Endothelial cell of umbilical vein (primary cell): Measurements from ENCODE around the gene PLB1. TPM values are rescaled to one million over a fixed set of nuclear protein-coding genes. Genes with fewer than 3 reads are reported as not detected.

Experiments
- BruUV-seq: library from RNA; stranded (reverse); fragments of 400-500 nt; replicated peaks from 2 replicates; lab custom pipeline; 2021; lab: Mats Ljungman, UMichigan
- CTCF ChIA-PET: fragments of 300-600, 350-600 bp; sonication (Branson Sonifier 250); formaldehyde crosslinking; loops from one replicate; lab custom pipeline; 2021; ENCODE audit warnings: antibody characterized with exemption, inconsistent platforms; lab: Charles Lee
- POLR2A ChIA-PET: fragments of 300-600, 350-600 bp; sonication (Branson Sonifier 250); formaldehyde crosslinking; loops from one replicate; lab custom pipeline; 2021; ENCODE audit warnings: antibody characterized with exemption, inconsistent platforms; lab: Charles Lee
- DNase-seq: peaks from one replicate; pipeline ENCODE4 v3.0.0-alpha.2; 2011; ENCODE audit warnings: low read depth, low spot score
- FAIRE-seq: peaks from 2 replicates; lab custom pipeline; 2011; peaks lifted over from hg19 to GRCh38; lab: Jason Lieb, UNC
- H2AFZ ChIP-seq: 2 replicates; pipeline ENCODE4 v1.6.0; 2012; ENCODE audit warnings: low read depth, low read length, control low read depth, inconsistent platforms
- H3K27ac ChIP-seq: 2 replicates; pipeline ENCODE4 v1.5.1; 2011; ENCODE audit warnings: low read depth, mild to moderate bottlenecking, control low read depth, low read length, moderate library complexity; ENCODE audit not compliant: insufficient read depth
- H3K27me3 ChIP-seq, 2 experiments: 2 replicates each; pipeline versions ENCODE4 v1.6.0 to v1.6.1; 2011; ENCODE audit warnings: low read length in 2 of 2, mixed read lengths in 1 of 2; ENCODE audit not compliant: control insufficient read depth in 2 of 2, insufficient read depth in 2 of 2
- H3K36me3 ChIP-seq, 2 experiments: 2 replicates in 1 of 2; 3 replicates in 1 of 2; pipeline ENCODE4 v1.5.1; 2011; ENCODE audit warnings: low read length in 2 of 2, mild to moderate bottlenecking in 1 of 2, moderate library complexity in 1 of 2; ENCODE audit not compliant: control insufficient read depth in 2 of 2, insufficient read depth in 2 of 2; ENCODE audit errors: extremely low read depth in 1 of 2
- H3K4me1 ChIP-seq: 3 replicates; pipeline ENCODE4 v1.5.1; 2011; ENCODE audit warnings: mild to moderate bottlenecking, low read length; ENCODE audit not compliant: control insufficient read depth, insufficient read depth; ENCODE audit errors: extremely low read depth
- H3K4me2 ChIP-seq: 2 replicates; pipeline ENCODE4 v1.6.1; 2011; ENCODE audit warnings: low read length, control low read depth, mixed read lengths; ENCODE audit not compliant: insufficient read depth
- H3K4me3 ChIP-seq, 3 experiments: fragments of 200-600 bp in 1 of 3; sonication (generic), shearing (Covaris generic) in 1 of 3; replicated peaks in 1 of 3; 2 replicates each; pipeline ENCODE4 v1.5.1; 2011 to 2016; ENCODE audit warnings: control low read depth in 3 of 3, low read length in 3 of 3, mild to moderate bottlenecking in 2 of 3, inconsistent platforms in 1 of 3, low read depth in 1 of 3, moderate library complexity in 1 of 3; ENCODE audit not compliant: insufficient read depth in 1 of 3
- H3K79me2 ChIP-seq: 2 replicates; pipeline ENCODE4 v1.6.0; 2012; ENCODE audit warnings: low read length, inconsistent platforms; ENCODE audit not compliant: control insufficient read depth, insufficient read depth
- H3K9ac ChIP-seq: replicated peaks from 2 replicates; pipeline ENCODE3; 2011; ENCODE audit warnings: low read length, control low read depth; ENCODE audit not compliant: insufficient read depth; ENCODE audit errors: extremely low read depth
- H3K9me1 ChIP-seq: replicated peaks from 3 replicates; pipeline ENCODE4 v1.6.0; 2011; ENCODE audit warnings: mild to moderate bottlenecking, low read length; ENCODE audit not compliant: control insufficient read depth, insufficient read depth; ENCODE audit errors: extremely low read depth
- H3K9me3 ChIP-seq: replicated peaks from 2 replicates; pipeline ENCODE4 v1.5.1; 2012; ENCODE audit warnings: low read length, inconsistent platforms; ENCODE audit not compliant: control insufficient read depth, insufficient read depth
- H4K20me1 ChIP-seq: replicated peaks from 2 replicates; pipeline ENCODE3; 2011; ENCODE audit warnings: mild to moderate bottlenecking, low read length; ENCODE audit not compliant: control insufficient read depth, insufficient read depth; ENCODE audit errors: extremely low read depth
- CTCF ChIP-seq, 2 donors: IDR thresholded peaks; 1 replicate in 1 of 2; 2 replicates in 1 of 2; pipeline ENCODE4 v1.5.1; 2011; ENCODE audit warnings: low read length in 2 of 2, mild to moderate bottlenecking in 2 of 2, moderate library complexity in 2 of 2, control low read depth in 1 of 2, inconsistent platforms in 1 of 2, low read depth in 1 of 2; ENCODE audit not compliant: insufficient read depth in 1 of 2; ENCODE audit errors: extremely low read depth in 1 of 2
- FOS ChIP-seq: IDR thresholded peaks from 2 replicates; pipeline ENCODE4 v1.6.1; 2011; ENCODE audit warnings: mild to moderate bottlenecking, low read length, moderate library complexity, borderline replicate concordance; ENCODE audit not compliant: insufficient read depth
- GATA2 ChIP-seq: IDR thresholded peaks from 2 replicates; pipeline ENCODE4 v1.7.0; 2011; ENCODE audit warnings: low read depth, mild to moderate bottlenecking, moderate library complexity, mixed read lengths, low read length; ENCODE audit not compliant: insufficient read length, insufficient read depth
- JUN ChIP-seq: IDR thresholded peaks from 2 replicates; pipeline ENCODE4 v1.6.1; 2011; ENCODE audit warnings: borderline replicate concordance, low read depth; ENCODE audit not compliant: insufficient read length, insufficient read depth
- POLR2AphosphoS5 ChIP-seq: IDR thresholded peaks from 2 replicates; pipeline ENCODE4 v1.6.1; 2012; ENCODE audit warnings: low read depth, mild to moderate bottlenecking, control low read depth, low read length, moderate library complexity; ENCODE audit not compliant: insufficient read depth
- dilution Hi-C: fragments of 300-500 bp; cut with MboI; formaldehyde crosslinking; loops from one replicate; pipeline ENCODE4 v1.15.0; 2019; ENCODE audit warnings: low sequenced_read_pairs; ENCODE audit not compliant: extremely low pct_ligation_motif_present
- intact Hi-C: fragments of 100-400 bp; cut with micrococcal nuclease; formaldehyde crosslinking; loops from one replicate; pipeline ENCODE4 v1.10.0; 2022
- polyA plus RNA-seq, 4 experiments: library from polyadenylated mRNA; depleted of rRNA in 3 of 4; stranded (reverse) in 3 of 4; unstranded in 1 of 4; fragments of >200 nt; gene quantifications; 2 replicates each; pipeline versions ENCODE4 v1.2.1 to v1.2.3, GENCODE V29; 2011 to 2012; ENCODE audit warnings: missing spikeins in 1 of 4
- total RNA-seq: library from RNA; stranded (reverse); gene quantifications from 2 replicates; pipeline ENCODE4 v1.2.3, GENCODE V29; 2021
- TF ChIP-seq, protein P1 (sequence below): IDR thresholded peaks from 2 replicates; pipeline ENCODE4 v1.6.1; 2011; ENCODE audit not compliant: insufficient read depth, insufficient read length

Gene PLB1
- total and polyA plus RNA-seq, 2 donors (not counting 3 experiments of a cell fraction or from before 2014, with no cell fraction given) = 0.75 to 0.80 TPM

GRCh38 chr2:28581312-28581711, 85.5 kb downstream of the PLB1 start:
- POLR2A ChIA-PET = interaction anchor here (0.6 kb wide), 1 partner anchor 170 kb away, joined by 4 read pairs; the partner anchor contains the start of gene PPP1CB
- H3K27ac ChIP-seq = no peak overlapping the region

More at GRCh38 chr2:28581312-28581711, 85.5 kb downstream of the PLB1 start:
- no TSS peak for BruUV-seq
- peaks cover 18% of the 10 kb centered on the region for H3K4me1 ChIP-seq
- H3K4me3 ChIP-seq = no peak overlapping the region
- no peaks in the 10 kb centered on the region for H3K36me3 ChIP-seq
- H2AFZ ChIP-seq = no peak overlapping the region
- TF ChIP-seq JUN = no peak
- TF ChIP-seq, protein P1, sequence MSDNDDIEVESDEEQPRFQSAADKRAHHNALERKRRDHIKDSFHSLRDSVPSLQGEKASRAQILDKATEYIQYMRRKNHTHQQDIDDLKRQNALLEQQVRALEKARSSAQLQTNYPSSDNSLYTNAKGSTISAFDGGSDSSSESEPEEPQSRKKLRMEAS = no peak
- TF ChIP-seq FOS = no peak
- TF ChIP-seq CTCF (IDR thresholded peaks at IDR 0.05; ENCODE audit: extremely low read depth in 1 of 2, insufficient read depth in 1 of 2, low read depth in 1 of 2, low read length in 2 of 2) = no peak
- no peak for TF ChIP-seq GATA2
- TF ChIP-seq POLR2AphosphoS5 = no peak
- H3K79me2 ChIP-seq = no peaks in the 10 kb centered on the region
- dilution Hi-C loops = no loop called here
- FAIRE-seq (no peak), DNase-seq (no peak)
- CTCF ChIA-PET = interaction anchor here (1.7 to 5.2 kb wide), 2 partner anchors 13 to 15 kb away, joined by 8 to 30 read pairs; no protein-coding TSS in a partner anchor
- intact Hi-C loops = no loop called here
- H3K4me2 ChIP-seq = no peak overlapping the region
- H3K9me1 ChIP-seq = no peaks in the 10 kb centered on the region
- H3K9ac ChIP-seq = no peak overlapping the region
- H3K27me3 ChIP-seq = no peaks in the 10 kb centered on the region
- no peaks in the 10 kb centered on the region for H4K20me1 ChIP-seq
- no peaks in the 10 kb centered on the region for H3K9me3 ChIP-seq
